Measurements from ENCODE around the gene BRD1.
A peak's percentile ranks its signal among the peaks of the same experiment; 100 is the strongest.
"Not testable (repeated sequence)": the region's sequence is repeated elsewhere in the genome, so short reads cannot be mapped to it uniquely, and the experiment has no call there.

Gene BRD1

DNA sequence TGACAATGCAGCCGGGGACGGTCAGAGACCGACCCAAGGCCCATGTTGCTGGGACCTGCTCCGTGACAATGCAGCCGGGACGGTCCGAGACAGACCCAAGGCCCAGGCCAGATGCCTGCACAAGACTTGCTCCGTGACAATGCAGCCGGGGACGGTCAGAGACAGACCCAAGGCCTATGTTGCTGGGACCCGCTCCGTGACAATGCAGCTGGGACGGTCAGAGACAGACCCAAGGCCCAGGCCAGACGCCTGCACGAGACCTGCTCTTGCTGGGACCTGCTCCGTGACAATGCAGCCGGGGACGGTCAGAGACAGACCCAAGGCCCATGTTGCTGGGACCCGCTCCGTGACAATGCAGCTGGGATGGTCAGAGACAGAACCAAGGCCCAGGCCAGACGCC, 45.8 kb downstream of the BRD1 start:
- DNase-seq = not testable (repeated sequence)

DNA sequence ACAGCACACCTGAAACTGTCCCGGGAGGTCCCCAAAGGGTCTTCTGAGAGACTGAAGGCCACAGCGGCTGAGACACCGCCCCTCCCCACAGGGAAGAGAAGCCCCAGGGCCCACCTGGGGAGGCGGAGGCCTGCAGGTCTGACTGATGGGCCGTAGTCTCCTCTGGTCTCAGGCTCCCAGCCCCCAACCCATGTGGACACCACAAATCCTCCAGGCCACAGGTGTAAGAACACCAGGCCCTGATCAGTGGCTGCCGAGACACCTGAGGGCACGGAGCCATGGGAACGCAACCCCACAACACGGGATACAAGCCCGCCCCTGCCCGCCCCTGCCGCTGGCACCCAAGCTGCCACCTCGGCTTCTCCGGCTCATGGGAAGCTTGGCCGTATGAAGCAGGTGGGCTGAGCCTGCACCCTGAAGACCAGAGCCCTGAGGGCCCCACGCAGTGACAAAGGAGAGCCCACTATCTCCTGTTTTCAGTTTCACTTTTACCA, 46.3 kb downstream of the BRD1 start:
- DNase-seq = no peak

DNA sequence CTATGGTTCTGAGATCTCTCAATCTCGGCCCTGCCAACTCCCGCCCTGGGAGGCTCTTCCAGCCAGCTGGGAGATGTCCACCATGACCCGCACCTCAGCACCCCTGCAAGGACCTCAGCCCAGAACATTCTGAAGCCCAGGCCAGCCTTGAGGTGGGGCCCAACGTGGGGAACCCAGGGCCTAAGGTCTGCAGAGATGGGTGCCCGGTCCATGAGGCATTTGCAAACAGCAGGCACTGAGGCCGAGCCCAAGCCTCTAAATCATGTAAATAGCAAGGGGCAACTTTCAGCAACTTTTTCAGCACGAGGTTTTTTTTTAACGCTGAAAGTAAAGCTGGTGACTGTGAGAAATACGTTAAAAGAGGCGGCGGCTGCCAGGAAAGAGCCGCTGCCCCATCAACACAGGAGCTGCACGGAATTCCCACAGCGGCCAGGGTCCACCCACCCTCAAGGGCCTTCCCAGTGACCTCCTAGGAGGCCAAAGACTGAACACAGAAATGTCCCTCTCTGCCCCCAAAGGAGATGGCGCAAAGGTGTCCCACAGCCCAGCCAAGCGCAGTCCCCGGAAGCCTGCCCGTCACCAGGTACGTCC, 46.9 kb downstream of the BRD1 start:
- no peak for DNase-seq

DNA sequence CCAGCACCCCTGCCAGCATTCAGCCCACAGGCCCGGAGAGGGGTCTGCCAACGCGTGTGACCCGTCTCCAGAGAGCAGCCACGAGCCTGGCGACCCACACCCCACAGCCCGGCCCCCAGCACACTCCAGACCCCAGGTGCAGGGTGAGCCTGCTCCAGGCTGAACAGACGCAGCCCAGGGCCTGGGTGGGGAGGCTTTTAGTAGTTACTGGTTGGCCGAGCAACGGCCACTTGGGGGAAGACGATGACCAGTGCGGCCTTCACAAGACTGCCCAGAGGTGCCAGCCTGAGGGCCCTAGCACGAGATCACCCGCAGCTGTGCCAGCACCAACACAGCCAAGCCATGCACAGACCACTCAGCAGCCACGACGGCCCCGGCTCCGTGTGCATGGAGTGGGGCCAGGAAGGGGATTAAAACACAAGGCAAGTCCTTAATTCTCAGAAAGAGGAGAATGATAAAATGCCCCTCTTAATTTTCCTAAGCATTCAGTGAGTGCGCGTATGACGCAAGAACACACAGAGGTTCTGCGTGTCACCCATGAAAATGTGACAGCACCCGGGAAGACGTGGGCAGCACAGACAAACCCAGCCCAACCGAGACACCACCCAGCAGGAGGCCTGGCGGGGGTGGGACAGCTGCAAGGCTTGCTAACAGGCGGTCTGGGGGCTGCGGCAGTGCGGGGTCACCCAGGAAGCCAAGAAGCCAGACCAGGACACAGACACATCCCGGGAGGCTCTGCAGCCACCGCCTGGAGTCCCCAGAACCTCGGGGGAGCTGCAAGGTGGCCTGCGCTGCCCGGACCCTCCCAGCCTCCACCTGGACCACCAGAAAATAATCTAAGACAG, 47.6 kb downstream of the BRD1 start:
- no peak for DNase-seq

DNA sequence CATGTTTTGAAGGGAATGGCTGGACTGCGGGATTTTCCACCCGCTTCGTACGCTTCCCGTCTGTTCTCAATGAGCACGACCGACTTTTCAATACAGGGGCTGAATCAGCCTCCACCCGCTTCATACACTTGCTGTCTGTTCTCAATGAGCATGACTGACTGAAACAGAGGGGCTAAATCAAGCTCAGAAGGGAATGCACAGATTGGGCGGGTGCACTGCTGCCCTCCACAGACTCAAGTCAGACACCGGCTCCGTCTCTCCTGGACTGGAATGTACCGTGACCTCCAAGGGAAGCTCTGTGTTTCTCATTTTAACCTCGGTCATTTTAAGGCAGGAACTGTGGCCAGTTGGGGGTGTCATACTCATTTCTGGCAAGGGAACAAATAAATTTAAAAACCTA, 48.5 kb downstream of the BRD1 start:
- DNase-seq = no peak

DNA sequence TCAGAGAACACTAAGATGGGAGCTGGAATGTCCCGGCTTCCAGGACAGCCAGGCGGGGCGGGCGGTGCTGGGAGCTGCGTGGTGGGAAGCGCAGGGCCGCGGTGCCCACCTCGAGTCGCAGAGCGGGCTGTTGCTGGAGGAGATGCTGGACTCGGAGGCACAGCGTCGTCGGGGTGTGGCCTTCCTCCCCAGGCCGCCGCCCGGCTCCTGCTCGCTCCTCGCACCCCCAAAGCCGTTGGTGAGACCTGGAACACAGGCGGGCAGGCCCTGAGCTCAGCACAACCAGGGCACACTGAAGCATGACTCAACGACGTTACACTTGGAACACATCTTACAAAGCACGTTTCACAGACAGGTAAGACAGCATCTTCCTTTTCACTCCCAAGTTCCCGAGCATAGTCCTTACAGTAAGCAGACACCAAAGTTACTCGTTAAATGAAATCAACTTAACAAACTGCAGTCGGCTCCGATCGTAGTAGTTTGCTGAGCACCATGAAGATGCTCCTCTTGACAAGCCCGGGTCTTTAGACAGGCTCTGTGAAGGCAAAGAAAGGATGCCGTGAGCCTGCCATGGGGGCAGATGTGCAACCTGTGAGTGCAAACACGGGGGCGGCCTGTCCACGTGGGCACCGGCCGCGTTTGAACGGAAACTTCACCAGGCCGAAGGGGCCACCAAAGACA, 50.0 kb downstream of the BRD1 start:
- DNase-seq = no peak

DNA sequence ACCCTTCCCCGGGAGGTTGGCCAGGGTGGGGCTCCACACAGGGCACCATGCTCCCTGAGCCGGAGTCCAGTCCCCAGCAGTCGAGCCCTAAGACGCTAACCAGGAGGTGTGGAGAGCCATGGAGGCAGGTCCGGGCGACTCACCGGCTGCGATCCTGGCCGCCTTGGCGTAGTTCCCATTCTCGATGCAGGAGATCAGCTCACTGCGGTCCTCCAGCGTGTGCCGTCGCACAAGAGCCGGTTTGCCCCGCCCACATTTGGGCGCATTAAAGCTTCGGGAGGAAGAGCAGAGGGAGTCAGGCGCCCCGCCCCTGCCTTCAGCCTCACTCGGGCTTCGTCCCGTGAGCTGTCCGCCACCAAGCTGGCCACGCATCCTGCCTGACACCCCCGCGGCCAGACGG, 50.8 kb downstream of the BRD1 start:
- DNase-seq = no peak

DNA sequence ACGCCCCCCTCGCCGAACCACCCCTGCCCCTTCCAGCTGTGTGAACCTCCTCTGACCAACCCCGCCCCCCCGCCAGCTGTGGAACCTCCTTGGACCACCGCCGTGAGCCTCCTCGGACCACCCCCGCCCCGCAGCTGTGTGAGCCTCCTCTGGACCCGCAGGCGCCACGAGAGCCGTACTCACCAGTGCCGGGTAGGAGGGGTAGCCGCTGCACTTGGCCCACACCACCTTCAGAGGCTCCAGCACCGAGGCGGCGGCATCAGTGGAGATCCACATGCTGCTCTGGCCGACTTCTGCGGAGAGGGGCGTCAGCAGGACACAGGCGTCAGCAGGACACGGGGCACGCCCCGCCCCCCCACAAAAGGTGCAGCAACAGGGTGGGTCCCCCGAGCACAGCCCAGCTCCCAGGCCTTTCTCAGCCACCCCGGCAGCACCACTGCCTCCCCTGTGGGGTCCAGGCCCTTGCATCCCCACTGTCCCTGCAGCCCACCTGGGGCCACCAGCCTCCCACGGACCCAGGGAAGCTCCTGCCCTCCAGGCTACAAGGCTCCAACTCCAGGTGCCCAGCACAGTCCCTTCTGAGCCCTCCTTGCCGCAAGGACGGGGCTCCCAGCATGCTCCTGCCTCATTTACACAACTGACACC, 51.7 kb downstream of the BRD1 start:
- no peak for DNase-seq

DNA sequence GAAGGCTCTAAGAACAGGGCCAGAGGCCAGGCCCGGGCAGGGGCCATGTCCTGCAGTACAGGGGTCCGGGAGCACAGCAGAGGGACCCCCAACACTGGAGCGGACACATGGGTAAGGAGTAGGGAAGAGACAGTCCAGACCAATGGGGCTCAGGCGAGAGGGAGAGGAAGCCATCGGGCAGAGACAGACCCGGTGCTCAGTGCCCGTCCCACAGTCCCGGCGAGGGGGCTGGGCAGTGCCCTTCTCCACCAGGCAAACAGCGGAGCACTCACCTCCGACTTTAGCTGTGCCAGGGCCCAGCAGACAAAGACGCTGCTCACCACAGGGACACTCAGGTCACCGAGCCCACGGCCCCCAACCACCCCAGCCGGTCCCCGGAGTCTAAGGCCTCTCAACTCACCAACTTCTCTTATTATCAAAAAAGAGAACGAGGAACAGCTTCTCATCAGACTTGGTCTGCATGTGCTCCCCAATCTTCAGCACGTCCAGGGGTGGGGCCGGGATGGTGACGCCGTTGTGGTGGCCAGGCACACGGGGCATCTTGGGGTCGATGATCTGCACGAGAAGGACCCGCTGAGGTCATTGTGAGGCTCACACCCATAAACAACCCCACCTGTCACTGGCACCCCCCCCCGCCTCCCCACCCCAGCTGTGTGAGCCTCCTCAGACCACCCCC, 52.3 kb downstream of the BRD1 start:
- DNase-seq = no peak

DNA sequence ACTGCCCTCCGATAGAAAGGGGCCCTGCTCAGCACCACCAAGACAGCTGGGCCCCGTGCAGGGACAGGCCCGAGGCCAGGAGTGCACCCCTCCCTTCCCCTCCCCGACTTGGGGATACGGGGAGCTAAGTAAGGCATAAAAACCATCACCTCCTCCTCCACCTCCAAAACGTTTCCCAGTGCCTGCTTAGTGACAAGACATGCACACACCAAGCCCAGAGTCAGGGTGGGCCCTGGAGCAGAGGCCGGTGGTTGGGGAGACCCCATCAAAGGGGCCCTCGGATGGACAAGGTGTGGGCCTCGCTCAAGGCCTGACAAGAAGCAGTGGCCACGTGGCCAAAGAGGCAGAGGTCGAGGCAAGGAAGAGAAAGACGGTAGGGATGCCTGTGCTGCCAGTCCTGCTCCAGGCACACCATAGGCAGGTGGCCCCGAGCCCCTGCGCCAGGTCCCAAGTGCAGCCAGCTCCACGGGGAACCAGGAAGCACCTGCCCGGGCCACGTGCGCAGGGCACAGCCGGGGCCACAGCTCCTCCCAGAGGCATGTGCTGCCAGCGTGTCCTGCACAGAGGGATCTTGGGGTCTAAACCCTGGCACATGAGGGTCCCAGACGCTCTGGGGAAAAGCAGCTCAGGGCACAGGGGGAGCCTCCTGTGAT, 53.0 kb downstream of the BRD1 start:
- DNase-seq = no peak

DNA sequence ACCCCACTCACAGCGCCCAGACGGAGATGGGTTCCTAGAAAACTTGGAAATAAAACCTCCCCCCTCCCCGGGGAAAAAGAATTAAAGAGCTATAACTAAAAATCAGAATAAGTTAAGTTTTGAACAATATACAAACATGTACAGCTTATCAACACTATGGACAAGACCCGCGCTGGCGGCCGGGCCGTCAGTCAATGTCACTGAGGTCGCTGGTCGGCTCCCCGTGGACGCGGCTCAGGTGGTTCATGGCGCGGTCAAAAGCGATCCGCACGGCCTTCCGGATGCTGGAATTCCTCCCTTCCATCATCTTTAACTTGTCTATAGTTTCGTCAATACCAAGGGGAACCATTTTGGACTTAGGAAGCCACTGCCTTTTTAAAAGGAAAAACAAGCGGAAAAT, 53.6 kb downstream of the BRD1 start:
- DNase-seq = no peak

DNA sequence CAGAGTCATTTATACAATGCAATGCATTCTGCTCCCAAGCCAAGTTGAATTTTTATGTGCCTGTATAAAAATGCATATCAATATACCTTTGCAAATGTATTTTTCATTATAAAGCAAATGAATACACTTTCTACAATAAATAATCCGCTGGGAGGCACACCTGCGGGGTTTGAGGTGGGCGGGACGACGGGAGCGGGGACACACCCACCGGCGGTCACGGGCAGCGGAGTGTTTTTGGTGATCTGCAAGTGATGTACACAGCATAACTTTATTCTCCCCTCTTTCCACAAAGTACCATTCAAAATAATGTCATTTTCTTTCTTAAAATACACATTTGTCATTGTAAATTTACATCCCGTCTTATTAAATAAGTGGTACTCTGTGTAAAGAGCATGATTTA, 54.1 kb downstream of the BRD1 start:
- DNase-seq = no peak

DNA sequence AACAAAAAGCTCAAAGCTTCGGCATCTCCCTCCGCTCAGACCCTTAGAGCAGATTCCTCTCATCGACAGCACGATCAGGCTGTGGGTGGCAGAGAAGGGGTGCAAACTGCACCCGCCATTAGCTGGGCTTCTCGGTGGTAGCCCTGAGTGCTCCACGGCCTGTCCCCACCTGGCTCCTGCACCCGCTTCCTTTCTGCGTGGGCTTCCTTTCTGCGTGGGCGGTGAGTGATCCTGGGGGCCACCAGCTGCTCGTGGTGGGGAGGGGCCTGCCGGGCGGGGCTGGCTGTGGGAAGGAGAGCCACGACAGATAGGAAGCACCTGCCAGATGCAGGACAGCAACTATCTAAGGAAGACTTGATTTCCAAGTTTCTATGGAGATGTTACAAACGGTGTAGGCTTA, 55.0 kb downstream of the BRD1 start:
- no peak for DNase-seq

DNA sequence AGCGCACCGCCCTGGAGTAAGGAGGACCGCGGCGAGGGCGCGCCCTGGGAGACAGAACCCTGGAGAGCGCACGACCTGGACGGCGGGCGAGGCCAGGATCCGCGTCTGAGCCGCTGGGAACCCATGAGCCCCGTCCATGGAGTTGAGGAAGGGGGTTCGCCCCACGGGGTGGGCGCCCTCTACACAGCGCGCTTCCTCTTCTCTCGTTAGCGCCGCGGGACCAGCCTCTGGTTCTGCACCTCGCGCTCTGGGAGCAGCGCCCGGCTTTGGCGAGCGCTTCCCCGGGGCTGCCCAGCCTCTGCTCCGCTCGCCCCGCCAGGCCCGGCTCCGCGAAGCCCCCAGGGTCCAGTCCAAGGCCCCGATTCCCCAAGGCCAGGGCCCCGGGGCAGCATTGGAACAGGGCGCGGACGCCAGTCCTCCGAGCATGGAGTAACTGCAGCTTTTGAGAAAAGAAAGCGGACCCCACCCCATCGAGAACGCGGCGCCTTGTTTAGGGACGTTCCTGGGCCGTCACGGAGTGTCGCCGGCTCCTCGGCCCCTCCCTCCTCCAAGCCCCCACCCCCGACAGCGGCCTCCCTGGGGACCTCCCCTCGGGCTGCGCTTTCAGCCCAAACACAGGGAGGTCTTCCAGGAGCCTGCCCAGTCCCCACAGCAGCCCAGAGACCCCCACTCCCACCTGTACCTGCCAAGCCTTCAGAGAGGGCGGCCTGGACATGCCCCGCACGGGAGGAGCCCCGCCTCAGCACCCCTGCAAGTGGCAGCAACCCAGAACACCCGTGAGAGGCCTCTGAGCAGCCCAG, 56.2 kb downstream of the BRD1 start:
- DNase-seq = no peak

DNA sequence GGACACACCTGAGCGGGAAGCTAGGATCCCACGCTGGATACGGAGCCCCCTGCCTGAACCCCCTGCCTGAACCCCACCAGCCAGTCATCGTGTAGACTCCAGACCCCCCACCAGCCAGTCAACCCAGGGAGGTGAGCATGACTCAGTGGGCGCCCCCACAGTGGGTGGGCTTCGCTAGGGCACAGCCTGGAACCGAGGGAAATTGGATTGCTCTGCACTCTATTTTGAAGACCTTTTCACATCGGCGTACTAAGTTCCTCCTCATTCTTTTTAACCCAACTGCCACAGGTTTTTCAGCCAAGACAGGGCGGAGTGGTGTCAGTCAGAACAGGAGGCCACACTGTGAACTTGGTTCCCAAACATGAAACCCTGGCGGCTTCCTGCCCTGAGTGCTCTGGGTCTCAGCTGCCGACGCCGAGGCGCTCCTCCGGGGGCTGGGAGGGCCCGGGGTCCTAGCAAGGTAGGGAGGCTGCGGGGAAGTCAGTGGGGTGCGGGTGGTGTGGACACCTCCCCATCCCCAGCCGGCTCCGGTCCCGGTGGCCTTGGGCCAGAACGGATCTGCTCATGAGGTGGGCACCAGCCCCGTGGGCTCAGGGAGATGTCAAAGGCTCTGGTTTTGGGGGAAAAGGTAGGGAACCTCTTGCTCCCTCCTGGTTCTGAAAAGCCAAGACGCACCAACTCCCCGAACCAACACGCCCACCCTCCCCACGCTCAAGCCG, 57.0 kb downstream of the BRD1 start:
- peak; percentile 64 for DNase-seq

DNA sequence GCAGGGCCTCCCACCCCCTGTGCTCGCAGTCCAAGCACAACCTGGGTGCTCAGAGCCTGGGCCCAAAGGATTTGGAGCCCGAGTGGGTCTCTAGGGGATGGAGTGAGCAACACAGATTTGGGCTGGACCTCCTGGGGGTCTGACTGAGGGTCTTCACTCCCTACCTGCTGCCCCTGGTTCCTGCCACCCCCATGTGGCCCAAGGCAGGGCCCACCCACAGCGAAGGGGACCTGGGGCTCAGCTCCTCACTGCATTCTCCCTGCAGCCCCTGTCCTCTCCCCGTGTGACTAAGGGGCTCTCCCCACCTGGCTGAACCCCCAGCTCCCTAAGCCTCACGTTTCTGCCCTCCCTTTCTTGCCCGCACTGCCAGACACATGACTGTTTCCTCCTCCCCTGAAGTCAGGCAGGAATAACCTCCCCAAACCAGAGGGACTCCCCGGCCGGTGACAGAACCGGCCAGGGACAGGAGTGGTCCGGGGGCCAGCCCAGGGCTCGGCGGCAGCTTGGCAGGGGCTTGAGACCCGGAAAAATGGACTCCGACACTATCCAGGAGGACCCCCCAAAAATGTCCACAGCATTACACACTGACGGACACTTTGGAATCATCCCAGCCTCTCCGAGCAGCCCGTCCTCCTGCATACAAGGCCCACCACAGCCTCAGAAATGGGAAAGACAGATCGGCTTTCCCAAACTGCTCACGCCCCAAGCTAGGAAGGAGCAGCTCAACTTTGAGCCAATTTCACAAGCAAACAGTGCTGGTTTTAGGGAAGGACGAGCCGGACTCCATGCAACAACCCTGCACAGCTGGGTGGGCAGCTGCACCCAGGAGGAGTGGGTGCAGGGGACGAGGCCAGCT, 57.8 kb downstream of the BRD1 start:
- DNase-seq = peak; percentile 49

DNA sequence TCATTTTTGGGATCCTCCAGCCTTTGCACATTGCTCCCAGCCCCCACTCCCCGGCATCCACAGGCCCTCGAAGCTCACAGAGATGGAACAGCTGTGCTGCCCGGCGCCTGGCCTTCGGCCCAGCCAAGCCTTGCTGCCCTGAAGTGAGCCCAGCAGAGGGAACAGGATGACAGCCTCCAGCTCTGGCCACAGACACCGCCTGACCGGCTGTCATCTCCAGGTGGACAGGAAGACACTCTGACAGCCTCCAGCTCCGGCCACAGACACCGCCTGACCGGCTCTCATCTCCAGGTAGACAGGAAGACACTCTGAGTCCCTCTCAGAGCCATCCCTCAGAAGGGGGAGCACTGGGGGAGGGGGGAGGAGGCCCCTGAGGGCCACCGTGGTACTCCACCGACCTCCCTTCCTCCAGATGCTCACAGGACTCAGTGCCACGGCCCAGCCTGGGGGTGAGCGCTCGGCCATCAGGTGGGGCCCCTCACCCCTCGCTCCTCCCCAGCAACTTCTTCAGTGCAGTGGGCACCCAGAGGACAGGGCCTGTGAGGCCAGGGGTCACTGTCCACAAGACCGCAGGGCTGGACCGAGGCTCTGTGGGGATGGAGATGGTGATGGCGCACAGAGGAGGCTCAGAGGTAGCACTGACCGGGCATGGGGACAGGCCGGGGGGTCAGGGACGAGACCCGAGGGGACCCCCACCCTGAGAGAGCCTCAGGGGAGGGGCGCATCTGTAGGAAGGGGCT, 58.6 kb downstream of the BRD1 start:
- peak; percentile 60 for DNase-seq

DNA sequence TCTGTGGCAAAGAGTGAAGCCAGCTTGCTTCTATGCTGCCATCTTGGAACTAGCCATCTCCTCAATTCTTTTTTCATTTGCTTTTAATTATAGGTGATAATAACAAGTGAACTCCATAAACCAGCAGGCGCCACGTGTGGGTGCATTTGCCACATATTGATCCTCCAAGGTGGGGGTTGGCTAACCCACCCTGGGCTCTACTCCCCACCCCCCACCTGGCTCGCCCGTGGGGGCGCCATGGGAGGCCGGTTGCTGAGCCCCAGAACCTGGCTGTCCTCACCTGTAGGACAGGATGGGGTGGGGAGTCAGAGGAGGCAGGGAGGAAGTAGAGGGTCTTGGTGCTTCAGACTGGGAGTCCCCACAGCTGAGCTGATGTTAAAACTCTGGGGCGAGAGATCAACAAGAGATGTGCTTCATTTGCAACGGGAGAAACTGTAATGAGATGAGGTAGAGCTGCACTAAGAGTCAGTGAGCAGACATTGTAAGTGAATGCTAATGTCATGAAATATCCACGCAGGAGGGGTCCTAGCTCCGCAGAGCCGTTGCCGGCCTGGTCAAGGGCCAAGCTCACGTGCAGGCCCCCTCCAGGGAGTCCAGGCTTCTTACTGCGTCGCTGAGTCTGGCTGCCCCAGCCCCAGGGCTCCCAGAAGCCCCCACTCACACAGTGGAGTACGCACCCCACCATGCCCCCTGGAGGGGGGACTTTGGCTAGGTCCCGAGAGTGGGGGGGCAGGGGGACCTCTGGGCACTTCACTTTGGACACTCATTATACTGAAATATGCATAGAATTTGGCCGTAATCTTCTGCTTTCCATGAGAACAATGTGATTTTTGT, 59.4 kb downstream of the BRD1 start:
- DNase-seq = peak; percentile 60
